GM19238 (cell line): ENCODE results near the gene CSNK2B.

Experiments
- DNase-seq: peaks from one replicate; pipeline ENCODE4 v3.0.0; 2011; ENCODE audit warnings: low spot score; ENCODE audit not compliant: insufficient read length

Gene CSNK2B

DNA sequence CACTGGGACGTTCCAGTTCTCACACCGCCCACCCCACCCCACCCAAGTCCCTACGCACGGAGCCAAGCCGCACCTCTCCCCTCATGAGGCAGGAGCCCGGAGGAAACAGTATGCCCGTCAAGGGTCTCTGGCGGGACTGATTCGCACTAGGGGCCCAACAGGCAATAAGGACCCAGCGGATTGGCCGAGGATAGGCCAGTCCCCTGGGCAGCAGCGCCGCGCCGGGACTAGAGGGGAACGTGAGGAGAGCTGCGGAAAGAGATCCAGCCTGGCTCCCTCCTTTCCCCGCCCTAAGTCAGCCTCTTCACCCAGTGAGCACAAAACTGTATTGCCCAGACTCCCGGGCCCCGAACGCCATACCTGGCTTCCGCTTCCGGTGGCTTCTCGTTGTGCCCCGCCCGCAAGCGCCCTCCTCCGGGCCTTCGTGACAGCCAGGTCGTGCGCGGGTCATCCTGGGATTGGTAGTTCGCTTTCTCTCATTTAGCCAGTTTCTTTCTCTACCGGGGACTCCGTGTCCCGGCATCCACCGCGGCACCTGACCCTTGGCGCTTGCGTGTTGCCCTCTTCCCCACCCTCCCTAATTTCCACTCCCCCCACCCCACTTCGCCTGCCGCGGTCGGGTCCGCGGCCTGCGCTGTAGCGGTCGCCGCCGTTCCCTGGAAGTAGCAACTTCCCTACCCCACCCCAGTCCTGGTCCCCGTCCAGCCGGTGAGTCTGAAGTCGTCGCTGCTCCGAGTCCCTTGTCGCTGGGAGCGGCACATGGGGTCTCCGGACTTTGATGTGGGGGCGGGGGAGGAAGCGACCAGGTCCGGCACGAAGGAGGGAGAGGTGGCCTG, at the start of gene CSNK2B:
Gene CSNK2B (plus strand): TSS at position 580 of the 836 bp plus-strand sequence. CDS start 752 bp downstream, outside the sequence.
- DNase-seq, result peak; percentile 93

DNA sequence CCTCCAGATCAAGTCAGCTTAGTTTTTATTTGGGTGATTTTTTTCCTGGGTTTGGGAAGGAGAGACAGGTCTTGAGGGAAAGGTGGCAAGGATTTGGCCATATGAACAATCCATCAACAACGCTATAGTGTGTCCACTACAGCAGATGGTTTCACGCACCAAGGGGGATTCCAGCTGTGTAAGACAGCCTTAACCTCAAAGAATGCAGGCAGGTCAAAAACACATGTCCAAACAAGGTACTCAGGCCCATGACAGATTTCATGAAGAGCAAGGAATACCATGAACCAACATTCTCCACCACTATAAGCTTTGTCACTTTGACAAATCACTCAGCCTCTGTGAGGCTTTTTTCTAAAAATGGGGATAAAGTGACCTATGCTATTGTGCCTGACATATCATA, 48.9 kb upstream of the CSNK2B start:
- no peak for DNase-seq

DNA sequence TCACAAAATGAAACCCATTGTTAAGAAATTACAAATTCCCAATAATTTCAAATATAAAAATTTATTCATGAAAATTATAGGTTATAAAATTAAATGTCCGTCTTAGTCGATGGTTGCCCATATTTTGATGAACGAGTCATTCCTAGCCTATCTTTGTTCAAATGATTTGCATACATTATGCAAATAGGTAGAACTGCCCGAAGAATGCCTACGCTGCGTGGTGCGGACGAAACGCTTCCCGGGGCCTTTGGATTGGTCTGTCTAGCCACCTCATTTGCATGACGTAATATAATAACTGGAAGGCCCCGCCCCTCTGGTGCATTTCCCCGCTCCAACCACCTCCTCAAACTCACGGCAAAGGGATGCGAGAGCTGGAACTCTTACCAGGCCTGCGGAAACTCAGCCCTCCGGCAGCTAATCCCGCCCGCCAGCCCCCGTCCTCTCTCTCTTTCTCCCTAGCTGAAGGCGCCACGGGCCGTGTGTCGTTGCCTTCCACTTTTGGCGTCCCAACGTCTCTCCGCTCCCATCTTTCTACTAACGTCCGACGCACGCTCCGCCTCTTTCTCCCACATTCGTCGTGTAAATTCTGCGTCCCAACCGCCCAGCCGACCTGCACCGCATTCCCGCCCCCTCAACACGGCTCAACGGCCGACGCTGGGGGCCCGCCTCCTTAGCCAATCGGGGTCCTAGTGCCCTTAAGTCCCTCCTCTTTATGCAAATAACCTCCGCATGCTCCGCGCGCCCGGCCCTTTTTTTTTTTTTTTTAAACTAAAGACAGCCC, 45.9 kb upstream of the CSNK2B start:
- peak; percentile 86 for DNase-seq

DNA sequence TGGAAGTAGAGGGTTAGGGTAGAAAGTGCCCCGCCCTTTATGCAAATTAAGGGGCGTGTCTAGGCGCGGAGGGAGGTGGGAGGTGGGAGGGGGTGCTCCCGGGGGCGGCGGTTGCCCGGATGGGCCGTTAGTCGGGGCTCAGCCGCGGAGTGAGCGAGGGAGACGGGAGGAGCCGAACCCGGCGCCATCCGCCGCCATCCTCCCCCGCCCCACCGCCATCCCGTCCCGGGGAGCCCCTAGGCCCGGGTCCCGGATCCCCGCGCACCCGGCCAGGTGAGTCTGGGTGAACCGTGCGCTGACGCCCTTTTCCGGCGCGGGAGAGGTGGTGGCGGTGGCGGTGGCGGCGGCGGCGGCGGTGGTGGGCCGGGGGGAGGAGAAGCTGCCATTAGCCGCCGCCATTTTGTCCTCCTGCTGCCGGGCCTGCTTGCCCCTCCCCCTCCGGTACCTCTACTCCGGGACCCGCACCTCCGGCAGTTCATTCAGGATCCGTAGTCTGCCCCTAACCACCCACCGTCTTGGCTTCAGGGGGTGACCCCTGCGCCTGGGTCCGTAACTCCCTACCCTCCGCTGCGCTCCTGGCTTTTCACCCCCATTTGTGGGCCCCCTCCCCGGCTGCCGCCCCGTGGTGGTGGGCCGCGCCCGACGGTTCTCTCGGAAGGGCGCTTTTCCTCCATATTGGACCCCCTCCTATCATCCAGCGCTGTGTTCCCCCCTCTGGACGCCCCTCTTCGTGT, 45.1 kb upstream of the CSNK2B start, which contains the start of gene PRRC2A:
Gene PRRC2A (plus strand): TSS at position 130 of the 734 bp plus-strand sequence. CDS start 2,075 bp downstream, outside the sequence.
- peak; percentile 87 for DNase-seq

DNA sequence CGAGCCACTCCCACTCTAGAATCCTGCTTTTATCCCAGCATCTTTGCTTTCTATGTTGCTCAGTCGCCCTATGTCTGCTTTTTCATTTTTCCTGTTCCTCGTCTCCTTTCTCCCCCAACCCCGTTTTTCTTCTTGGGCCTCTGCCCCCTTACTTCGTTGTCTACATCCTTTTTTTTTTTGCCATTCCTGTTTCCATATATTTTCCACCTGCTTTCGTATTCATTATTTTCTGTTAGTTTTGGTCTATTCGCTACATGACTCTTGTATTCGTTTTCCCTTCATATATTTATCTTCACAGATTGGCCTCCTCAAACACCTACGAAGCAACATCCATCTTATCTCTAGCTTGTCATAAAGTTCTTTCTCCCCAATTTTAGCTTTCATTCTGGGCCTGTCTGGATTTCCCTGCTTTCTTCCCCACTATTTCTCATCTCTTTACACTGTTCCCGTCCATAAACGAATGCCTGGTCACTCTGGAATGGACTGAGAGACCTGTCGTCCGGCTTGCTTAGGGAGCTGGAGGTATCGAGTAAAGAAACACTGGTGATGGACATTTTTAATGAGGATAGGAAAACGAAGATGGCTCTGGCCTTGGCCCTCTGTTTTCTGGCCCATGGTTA, 44.5 kb upstream of the CSNK2B start:
- DNase-seq, result no peak

DNA sequence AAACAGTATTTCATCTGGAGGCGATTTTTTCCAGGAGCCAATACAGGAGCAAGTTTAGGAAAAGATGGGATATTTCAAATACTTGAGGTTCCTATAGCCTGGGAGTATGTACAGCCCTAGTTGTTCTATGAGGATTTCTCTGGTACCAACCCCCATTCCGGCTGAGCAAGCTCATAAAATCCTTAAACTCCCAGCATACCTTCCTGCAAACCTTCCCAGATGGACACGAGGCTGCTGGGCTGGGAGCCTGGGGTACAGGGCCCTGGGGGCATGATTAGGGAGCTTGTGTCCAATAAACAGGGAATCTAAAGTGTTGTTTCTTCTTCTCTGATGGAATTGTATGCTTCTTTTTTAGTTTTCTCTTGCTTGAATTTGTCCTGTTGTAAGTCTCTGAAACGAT, 43.9 kb upstream of the CSNK2B start:
- DNase-seq, result no peak

DNA sequence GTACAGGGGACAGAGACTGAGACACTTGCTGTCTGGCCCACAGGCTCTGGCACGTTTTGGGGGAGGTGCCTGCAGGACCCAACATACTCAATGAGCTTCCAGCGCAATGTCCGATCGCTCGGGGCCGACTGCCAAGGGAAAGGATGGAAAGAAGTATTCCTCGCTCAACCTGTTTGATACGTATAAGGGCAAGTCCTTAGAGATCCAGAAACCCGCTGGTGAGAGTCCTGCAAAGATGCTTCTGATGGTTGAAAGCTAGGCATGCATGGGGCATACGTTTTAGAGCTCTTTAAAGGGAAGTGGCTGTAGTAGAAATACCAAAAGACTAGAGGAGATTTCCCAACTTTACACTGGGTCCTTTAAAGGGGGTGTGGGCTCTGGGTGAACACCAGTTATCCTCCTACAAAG, 43.2 kb upstream of the CSNK2B start:
- no peak for DNase-seq

DNA sequence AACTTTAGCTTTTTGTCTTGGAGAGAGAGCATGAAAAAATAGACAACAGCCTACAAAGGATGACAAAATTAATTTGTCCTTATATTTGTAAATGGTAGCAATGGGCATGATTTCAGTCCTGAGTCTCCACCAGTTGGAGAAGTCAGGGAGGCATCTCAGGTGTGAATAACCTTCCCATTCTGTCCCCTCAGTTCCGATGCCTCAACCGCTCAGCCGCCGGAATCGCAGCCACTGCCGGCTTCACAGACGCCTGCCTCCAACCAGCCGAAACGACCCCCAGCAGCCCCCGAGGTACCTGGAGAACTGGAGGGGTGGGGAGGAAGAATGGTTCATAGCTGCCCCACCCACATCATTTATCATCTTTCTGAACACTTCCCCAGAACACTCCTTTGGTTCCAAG, 41.8 kb upstream of the CSNK2B start:
- no peak for DNase-seq

DNA sequence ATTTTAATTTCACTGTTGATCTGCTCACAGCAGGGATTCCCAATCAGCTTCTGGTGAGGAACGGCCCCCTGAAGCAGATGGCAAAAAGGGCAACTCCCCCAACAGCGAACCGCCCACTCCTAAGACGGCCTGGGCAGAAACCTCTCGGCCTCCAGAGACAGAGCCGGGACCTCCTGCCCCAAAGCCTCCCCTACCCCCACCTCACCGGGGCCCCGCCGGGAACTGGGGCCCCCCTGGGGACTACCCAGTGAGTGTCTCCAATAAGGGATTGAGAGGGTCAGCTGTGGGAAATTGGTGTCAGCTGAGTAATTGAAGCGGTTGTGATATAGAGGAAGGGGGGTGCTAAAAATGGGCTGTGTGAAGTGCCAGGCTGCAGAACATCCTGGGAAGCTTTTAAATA, 38.9 kb upstream of the CSNK2B start:
- DNase-seq, result no peak

DNA sequence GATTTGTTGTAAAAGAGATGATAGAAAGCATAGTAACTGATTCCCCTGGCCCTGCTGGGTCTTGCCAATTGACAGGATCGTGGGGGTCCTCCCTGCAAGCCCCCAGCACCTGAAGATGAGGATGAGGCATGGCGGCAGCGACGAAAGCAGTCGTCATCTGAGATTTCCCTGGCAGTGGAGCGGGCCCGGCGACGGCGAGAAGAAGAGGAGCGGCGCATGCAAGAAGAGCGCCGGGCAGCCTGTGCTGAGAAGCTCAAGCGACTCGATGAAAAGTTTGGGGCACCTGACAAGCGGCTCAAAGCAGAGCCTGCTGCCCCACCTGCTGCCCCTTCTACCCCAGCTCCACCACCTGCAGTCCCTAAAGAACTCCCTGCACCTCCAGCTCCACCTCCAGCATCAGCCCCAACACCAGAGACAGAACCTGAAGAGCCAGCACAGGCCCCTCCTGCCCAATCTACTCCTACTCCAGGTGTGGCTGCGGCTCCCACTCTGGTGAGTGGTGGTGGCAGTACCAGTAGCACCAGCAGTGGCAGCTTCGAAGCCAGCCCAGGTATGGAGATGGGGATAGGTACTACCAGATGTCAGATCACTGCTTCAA, 38.1 kb upstream of the CSNK2B start:
- no peak for DNase-seq

DNA sequence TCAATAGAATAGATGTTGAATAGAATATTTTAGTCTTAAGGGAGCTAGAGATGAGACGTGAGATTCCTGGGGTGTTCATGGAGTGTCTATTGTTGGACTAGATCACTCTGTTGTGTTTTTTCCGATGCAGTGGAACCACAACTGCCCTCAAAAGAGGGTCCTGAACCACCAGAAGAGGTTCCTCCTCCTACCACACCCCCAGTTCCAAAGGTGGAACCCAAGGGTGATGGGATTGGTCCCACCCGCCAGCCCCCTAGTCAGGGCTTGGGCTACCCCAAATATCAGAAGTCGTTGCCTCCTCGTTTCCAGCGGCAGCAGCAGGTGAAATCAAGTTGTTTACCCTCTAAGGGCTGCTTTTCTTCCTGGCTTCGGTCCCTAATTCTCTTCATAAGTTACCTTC, 36.9 kb upstream of the CSNK2B start:
- no peak for DNase-seq

DNA sequence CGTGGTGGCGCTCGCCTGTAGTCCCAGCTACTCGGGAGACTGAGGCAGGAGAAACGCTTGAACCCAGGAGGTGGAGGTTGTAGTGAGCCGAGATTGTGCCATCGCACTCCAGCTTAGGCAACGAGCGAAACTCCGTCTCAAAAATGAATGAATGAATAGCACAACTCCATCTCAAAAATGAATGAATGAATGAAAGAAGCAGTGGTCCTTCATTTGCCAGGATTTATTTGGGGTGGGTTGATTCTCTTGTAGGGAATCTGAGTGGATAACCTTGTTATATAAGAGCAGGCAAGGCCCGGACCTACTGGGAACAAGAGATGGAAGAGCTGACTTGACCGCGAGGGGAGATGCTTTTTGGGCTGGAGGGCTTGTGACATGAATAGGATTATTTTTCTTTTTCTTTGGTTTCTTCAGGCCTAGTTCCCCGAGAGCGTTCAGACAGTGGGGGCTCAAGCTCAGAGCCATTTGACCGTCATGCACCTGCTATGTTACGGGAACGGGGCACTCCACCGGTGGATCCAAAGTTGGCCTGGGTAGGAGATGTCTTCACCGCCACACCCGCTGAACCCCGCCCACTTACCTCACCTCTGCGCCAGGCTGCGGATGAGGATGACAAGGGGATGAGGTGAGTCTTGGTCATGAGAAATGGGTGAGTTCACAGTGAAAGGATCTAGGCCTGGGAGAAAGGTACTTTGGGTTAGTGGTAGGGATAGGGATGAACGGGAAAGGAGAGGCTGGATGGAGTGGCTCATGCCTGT, 35.5 kb upstream of the CSNK2B start:
- no peak for DNase-seq

DNA sequence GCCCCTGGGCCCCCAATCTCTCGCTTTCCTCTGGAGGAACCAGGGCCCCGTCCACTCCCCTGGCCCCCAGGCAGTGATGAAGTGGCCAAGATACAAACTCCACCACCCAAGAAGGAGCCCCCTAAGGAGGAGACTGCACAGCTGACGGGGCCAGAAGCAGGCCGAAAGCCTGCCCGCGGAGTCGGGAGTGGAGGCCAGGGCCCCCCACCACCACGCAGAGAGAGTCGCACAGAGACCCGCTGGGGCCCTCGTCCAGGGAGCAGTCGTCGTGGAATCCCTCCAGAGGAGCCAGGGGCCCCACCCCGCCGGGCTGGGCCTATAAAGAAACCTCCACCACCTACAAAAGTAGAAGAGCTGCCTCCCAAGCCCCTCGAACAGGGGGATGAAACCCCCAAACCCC, 34.7 kb upstream of the CSNK2B start:
- no peak for DNase-seq

DNA sequence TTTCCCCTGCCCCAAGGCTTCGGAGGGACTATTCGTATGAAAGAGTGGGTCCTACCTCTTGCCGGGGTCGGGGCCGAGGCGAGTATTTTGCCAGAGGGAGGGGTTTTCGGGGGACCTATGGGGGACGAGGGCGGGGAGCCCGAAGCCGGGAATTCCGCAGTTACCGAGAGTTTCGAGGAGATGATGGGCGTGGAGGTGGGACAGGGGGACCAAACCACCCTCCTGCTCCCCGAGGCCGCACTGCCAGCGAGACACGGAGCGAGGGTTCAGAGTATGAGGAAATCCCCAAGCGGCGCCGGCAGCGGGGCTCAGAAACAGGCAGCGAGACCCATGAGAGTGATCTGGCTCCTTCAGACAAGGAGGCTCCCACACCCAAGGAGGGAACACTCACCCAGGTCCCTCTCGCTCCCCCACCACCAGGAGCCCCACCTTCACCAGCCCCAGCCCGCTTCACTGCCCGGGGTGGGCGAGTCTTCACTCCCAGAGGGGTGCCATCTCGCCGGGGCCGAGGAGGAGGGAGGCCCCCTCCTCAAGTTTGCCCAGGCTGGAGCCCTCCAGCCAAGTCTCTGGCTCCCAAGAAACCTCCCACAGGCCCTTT, 34.1 kb upstream of the CSNK2B start:
- no peak for DNase-seq

DNA sequence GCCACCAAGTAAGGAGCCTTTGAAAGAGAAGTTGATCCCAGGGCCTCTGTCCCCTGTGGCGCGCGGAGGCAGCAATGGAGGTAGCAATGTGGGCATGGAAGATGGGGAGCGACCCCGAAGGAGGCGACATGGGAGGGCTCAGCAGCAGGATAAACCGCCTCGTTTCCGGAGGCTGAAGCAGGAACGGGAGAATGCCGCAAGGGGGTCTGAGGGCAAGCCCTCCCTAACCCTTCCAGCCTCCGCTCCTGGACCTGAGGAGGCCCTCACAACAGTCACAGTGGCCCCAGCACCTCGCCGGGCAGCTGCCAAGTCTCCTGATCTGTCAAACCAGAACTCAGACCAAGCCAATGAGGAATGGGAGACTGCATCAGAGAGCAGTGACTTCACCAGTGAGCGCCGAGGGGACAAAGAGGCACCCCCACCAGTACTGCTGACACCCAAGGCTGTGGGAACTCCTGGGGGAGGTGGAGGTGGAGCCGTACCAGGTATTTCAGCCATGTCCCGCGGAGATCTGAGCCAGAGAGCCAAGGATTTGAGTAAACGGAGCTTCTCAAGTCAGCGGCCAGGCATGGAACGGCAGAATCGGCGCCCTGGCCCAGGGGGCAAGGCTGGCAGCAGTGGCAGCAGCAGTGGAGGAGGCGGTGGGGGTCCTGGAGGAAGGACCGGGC, 33.5 kb upstream of the CSNK2B start:
- DNase-seq, result no peak

DNA sequence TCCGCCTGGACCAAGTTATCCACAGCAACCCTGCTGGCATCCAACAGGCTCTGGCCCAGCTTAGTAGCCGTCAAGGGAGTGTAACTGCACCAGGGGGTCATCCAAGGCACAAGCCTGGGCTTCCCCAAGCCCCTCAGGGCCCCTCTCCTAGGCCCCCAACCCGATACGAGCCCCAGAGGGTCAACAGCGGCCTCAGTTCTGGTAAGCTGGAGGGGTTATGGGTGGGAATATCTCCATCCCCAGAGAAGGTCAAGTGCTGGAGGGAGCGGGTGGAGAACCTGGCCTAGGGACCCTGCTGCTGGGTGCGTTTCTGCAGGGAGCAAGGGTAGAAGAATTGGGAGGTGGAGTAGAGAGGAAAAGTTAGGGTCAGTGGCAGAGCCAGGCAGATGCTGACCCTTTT, 32.4 kb upstream of the CSNK2B start:
- DNase-seq, result no peak

DNA sequence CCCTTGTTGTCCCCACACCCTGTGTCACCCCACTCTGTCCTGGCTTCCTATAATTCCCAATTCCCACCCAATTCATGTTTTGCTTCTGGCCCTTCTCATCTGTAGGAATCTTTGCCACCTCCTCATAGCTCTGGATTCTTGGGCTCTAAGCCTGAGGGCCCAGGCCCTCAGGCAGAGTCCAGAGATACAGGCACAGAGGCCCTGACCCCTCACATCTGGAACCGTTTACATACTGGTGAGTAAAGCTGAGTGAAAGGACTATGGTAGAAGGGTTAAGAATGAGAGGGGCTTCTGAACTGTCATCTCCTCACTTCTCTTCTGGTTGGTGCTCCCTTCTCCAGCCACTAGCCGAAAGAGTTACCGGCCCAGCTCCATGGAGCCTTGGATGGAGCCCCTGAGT, 31.7 kb upstream of the CSNK2B start:
- no peak for DNase-seq

DNA sequence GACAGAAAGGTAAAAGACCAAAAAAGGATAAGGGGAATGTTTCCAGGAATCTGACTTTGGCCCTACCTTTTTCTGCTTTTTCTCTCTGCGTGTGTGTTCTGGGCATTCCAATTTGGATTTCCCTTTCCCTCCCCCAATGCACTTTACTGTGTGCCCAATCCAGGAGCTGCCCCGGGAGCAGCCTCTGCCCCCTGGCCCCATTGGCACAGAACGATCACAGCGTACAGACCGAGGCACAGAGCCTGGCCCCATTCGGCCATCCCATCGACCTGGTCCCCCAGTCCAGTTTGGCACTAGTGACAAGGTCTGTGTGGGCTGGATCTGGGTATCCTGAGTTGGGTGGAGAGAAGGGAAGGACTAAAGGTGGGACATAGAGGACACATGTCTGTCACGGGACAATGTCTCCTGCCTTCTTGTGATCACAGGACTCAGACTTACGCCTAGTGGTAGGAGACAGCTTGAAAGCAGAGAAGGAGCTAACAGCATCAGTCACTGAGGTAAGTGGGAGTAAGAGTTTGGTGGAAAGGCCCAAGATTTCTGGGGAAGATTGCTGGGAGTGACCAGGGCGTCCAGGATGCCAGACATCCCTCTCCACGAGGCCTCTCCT, 30.8 kb upstream of the CSNK2B start:
- DNase-seq, result no peak
